MM.1S (cell line): ENCODE measurements around the gene UBXN7.

Source experiments
- DNase-seq: peaks from one replicate; pipeline ENCODE4 v3.0.0-alpha.2; 2015
- H2AFZ ChIP-seq: fragments of 300-600 bp; sonication (generic); 2 replicates; pipeline ENCODE4 v1.6.0; 2016; ENCODE audit warnings: antibody characterized with exemption, low read length
- H3F3A ChIP-seq: fragments of 300-600 bp; sonication (generic); 2 replicates; pipeline ENCODE4 v1.6.1; 2016; ENCODE audit warnings: mild to moderate bottlenecking, antibody characterized with exemption, low read length, moderate library complexity, mixed read lengths; ENCODE audit not compliant: insufficient read depth
- H3K27ac ChIP-seq: fragments of 300-600 bp; sonication (generic); 2 replicates; pipeline ENCODE4 v1.5.1; 2016; ENCODE audit warnings: mild to moderate bottlenecking, low read length
- H3K27me3 ChIP-seq: fragments of 300-600 bp; sonication (generic); replicated peaks from 2 replicates; pipeline ENCODE4 v1.6.0; 2016; ENCODE audit warnings: low read length; ENCODE audit not compliant: insufficient read depth
- H3K36me3 ChIP-seq: fragments of 300-600 bp; sonication (generic); replicated peaks from 2 replicates; pipeline ENCODE4 v1.6.1; 2016; ENCODE audit warnings: mild to moderate bottlenecking, low read length, mixed read lengths; ENCODE audit not compliant: insufficient read depth
- H3K4me1 ChIP-seq: fragments of 300-600 bp; sonication (generic); 2 replicates; pipeline ENCODE4 v1.6.1; 2016; ENCODE audit warnings: low read length, mixed read lengths
- H3K4me2 ChIP-seq: fragments of 300-600 bp; sonication (generic); 2 replicates; pipeline ENCODE4 v1.6.0; 2016; ENCODE audit warnings: low read depth, low read length
- H3K4me3 ChIP-seq: fragments of 300-600 bp; sonication (generic); 2 replicates; pipeline ENCODE4 v1.5.1; 2016; ENCODE audit warnings: low read length, mixed read lengths
- H3K79me2 ChIP-seq: fragments of 300-600 bp; sonication (generic); 2 replicates; pipeline ENCODE4 v1.6.1; 2016; ENCODE audit warnings: mixed run types, low read length, mixed read lengths
- H3K9ac ChIP-seq: fragments of 300-600 bp; sonication (generic); 2 replicates; pipeline ENCODE4 v1.6.1; 2016; ENCODE audit warnings: low read length, mixed read lengths
- H3K9me2 ChIP-seq: fragments of 300-600 bp; sonication (generic); replicated peaks from 2 replicates; pipeline ENCODE4 v1.6.1; 2016; ENCODE audit warnings: mild to moderate bottlenecking, low read length, mixed read lengths; ENCODE audit not compliant: insufficient read depth
- H3K9me3 ChIP-seq: fragments of 300-600 bp; sonication (generic); replicated peaks from 2 replicates; pipeline ENCODE4 v1.6.1; 2016; ENCODE audit warnings: mild to moderate bottlenecking, low read length, mixed read lengths; ENCODE audit not compliant: insufficient read depth
- H4K20me1 ChIP-seq: fragments of 300-600 bp; sonication (generic); 2 replicates; pipeline ENCODE4 v1.6.1; 2016; ENCODE audit warnings: mild to moderate bottlenecking, low read length, moderate library complexity, mixed read lengths; ENCODE audit not compliant: insufficient read depth
- CTCF ChIP-seq: fragments of 300-600 bp; sonication (generic); IDR thresholded peaks from 2 replicates; pipeline ENCODE4 v1.5.1; 2016; ENCODE audit warnings: antibody characterized with exemption, low read length, mixed read lengths
- EZH2 ChIP-seq: fragments of 300-600 bp; sonication (generic); optimal IDR thresholded peaks from 2 replicates; pipeline ENCODE3; 2017; ENCODE audit warnings: low read depth, mild to moderate bottlenecking, antibody characterized with exemption, low read length, mixed read lengths
- EZH2phosphoT487 ChIP-seq: fragments of 300-600 bp; sonication (generic); IDR thresholded peaks from 2 replicates; pipeline ENCODE4 v1.6.1; 2018; ENCODE audit warnings: antibody characterized with exemption, low read length

Gene UBXN7

GRCh38 chr3:196341137-196341536 lies 91.1 kb downstream of the UBXN7 start:
- Histone ChIP-seq H3K9me3 (no peaks in the 10 kb centered on the region), H3K79me2 (no peaks in the 10 kb centered on the region), H3K4me3 (no peak overlapping the region), H4K20me1 (no peaks in the 10 kb centered on the region), H3K4me1 (no peaks in the 10 kb centered on the region), H2AFZ (no peak overlapping the region), H3K9ac (no peak overlapping the region), H3K27ac (no peak overlapping the region), H3F3A (no peaks in the 10 kb centered on the region), H3K9me2 (no peaks in the 10 kb centered on the region), H3K36me3 (no peaks in the 10 kb centered on the region), H3K27me3 (no peaks in the 10 kb centered on the region), H3K4me2 (no peak overlapping the region)
- TF ChIP-seq EZH2 (no peak), CTCF (no peak), EZH2phosphoT487 (no peak)
- DNase-seq, result no peak

GRCh38 chr3:196340466-196340865 lies 91.8 kb downstream of the UBXN7 start:
- Histone ChIP-seq H2AFZ (no peak overlapping the region), H3K79me2 (no peaks in the 10 kb centered on the region), H3K4me3 (no peak overlapping the region), H3K4me1 (no peaks in the 10 kb centered on the region), H3K9ac (no peak overlapping the region), H3K9me2 (no peaks in the 10 kb centered on the region), H3K36me3 (no peaks in the 10 kb centered on the region), H3K4me2 (no peak overlapping the region), H3K27me3 (no peaks in the 10 kb centered on the region), H4K20me1 (no peaks in the 10 kb centered on the region), H3K9me3 (no peaks in the 10 kb centered on the region), H3F3A (no peaks in the 10 kb centered on the region), H3K27ac (no peak overlapping the region)
- no peak for TF ChIP-seq EZH2
- no peak for TF ChIP-seq CTCF
- no peak for TF ChIP-seq EZH2phosphoT487
- no peak for DNase-seq

GRCh38 chr3:196339493-196340254 lies 92.6 kb downstream of the UBXN7 start:
- Histone ChIP-seq H3K4me3 (no peak overlapping the region), H2AFZ (no peak overlapping the region), H3K4me2 (no peak overlapping the region), H3K9me2 (no peaks in the 10 kb centered on the region), H4K20me1 (no peaks in the 10 kb centered on the region), H3K27me3 (no peaks in the 10 kb centered on the region), H3K9me3 (no peaks in the 10 kb centered on the region), H3K27ac (no peak overlapping the region), H3K4me1 (no peaks in the 10 kb centered on the region), H3K9ac (no peak overlapping the region), H3F3A (no peaks in the 10 kb centered on the region), H3K36me3 (no peaks in the 10 kb centered on the region), H3K79me2 (no peaks in the 10 kb centered on the region)
- no peak for DNase-seq
- TF ChIP-seq EZH2phosphoT487 (no peak), EZH2 (no peak), CTCF (no peak)
